GM18519 (cell line): Measurements from ENCODE around the gene FUT3.

Experiments used
- ATAC-seq: cut with Tn5 transposase; IDR thresholded peaks from one replicate; pipeline ENCODE4 v1.9.1; 2021; ENCODE audit warnings: mild to moderate bottlenecking, moderate library complexity; ENCODE audit not compliant: unreplicated experiment, low FRiP score

The FUT3 gene

DNA sequence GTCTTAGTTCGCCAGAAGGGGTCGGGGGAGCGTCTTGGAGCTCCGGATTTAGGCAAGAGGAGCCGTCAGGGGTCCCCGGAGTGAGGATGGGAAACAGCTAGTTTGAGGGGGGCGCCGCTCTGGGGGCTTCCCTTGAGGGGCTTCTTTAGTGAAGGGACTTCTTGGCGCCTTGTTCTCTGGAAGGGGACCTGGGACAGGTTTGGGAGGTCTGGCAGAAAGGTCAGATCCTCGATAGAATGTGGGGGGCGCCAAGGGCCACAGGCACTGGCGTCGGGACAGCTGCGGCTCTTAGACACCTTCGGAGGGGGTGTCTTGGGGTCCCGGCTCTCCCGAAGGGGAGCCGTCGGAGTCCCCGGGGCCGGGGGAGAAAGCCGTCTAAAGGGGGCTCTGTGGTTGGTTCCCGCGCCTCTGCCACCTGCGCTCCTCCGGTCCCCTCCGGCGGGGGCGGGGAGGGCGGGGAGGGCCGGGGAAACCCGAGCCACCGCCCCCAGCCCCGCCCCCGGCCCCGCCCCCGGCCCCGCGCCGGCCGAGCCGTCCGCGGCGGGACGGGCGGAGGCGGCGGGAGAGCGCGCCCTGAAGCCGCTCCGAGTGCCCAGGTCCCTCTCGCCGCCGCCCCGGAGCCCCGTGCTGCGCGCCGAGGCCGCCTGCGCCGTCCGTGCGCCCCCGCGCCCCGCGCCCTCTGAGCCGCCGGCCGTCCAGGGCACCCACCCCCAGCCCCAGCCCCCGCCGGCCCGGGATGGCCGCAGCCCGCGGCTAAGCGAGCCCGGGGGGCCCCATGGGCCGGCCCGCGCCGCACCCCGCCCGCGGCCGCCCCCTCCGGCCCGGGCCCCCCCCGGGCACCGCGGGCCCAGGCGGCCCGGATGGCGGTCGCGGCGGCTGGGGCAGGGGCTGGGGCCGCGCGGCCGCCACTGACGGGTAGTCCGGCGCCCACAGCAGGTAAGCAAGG, 46.5 kb downstream of the FUT3 start, which contains the start of gene NRTN:
Gene NRTN (plus strand): TSS at position 552 of the 946 bp plus-strand sequence. CDS start 19,099 bp downstream, outside the sequence.
- no peak for ATAC-seq

DNA sequence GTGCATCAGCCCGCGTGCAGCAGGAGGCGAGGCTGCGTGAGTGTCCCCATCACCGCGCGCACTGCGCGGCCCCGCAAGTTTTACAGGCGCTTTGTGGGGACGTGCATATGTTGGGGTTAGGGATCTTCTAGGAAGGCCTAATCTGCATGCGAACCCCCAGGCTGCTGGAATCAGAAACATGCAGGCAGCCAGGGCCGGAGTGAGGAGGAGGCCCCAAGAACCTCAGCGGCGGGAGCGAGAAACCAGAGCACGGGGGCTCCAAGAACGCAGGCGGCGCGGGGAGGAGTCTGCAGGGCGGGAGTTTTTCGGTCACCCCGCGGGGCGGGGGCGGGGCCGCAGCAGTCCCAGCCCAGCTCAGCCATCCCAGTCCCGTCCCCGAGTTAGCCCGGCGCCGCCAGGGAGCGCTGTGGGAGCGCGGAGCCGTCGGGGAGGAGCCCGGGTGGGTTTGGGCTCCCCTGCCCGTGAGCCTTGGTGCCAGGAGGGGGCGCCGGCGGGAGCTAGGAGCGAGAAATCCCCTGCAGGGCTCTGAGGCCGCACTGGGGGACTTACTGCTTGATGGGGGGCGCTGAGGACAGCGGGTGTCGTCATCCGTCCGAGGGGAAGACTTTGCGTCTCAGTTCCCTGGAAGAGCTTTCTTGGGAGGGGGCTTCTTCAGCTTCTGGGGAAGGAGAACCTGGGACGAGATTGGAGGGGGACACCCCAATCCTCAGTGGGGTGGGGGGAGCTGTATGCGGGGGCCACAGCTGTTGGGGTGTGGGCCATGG, 47.3 kb downstream of the FUT3 start:
- peak; percentile 46 for ATAC-seq

- no peak for ATAC-seq
Measured at GRCh38 chr19:5803441-5803751, 47.9 kb downstream of the FUT3 start.

DNA sequence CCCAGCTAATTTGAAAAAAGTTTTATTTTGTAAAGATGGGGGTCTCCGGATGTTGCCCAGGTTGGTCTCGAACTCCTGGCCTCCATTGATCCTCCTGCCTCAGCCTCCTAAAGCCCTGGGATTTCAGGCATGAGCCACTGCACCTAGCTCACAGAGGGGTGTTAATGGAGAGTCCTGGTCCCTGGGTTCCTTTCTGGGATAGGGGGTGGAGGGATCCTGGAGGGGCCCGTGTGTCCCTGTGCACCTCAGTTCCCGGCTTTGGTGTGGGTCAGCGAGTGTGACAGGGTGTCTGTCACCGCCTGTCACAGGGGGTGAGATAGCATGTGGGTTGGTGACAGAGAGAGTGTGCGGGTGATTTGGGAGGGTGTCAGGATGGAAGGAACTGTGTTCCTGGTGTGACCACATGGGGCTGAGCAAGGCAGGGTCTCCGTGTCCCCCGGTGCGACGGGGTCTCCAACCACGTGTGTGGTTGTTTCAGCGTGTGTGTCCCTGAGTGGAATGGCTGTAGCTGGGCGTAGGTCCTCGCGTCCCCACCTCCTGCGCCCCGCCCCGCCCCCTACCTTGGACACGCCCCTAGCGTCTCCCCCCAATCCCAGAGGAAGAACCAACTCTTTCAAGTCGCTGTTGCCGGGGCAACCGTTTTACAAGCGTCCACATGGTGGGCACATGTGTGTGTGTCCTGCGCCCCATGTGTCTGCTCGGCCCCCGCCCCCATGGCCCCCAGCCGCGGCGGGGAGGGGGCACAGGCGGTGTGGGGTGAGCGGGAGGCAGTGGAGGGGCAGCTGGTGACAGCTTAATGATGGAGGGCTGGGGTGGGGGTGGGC, 49.2 kb downstream of the FUT3 start:
- no peak for ATAC-seq

- ATAC-seq, result no peak
Measured at GRCh38 chr19:5800361-5801270, 50.6 kb downstream of the FUT3 start.

DNA sequence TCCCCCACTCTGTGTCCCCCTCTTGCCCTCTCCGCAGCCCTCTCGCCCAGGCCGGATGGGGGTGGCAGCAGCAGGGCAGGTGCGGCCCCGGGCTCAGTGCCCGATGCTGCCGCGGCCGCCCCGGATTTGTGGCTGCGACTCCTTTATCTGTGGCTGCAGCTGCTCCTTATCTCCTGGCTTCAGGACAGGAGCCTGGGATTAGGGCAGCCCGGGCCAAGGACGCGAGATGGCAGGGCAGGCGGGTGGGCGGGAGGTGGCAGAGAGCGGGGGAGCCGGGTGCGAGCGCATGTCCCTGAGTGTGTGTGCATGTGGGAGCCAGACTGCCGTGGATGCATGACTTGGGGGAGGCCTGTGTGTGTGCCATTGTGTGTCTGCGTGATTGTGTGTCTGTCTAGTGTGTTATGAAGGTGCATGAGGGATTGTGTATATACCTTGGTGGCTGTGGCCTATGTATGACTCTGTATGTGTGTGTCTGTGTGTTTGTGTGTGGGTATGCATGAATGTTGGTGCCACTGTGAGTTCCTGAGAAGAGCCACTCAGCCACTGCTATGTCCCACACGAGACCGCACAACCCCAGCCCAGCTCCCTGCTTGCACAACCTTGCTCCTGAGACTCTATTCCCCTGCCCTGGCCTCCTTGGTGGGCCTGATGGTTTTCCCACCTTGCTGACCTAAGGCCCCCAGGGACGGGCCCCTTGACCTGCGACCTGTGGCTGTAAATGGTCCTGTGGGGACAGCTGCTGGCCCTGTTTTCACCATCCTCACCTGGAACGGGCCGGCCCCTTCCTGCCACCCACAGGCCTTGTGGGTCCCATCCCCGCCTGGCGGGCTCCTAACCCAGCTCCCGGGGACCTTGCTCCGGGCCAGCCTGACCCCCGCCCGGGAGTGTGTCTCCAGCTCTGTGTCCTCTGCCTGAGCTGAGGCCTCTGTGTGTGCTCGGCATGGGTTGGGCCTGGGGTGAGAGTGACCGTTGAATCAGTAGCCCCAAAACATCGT, 51.7 kb downstream of the FUT3 start:
- no peak for ATAC-seq

DNA sequence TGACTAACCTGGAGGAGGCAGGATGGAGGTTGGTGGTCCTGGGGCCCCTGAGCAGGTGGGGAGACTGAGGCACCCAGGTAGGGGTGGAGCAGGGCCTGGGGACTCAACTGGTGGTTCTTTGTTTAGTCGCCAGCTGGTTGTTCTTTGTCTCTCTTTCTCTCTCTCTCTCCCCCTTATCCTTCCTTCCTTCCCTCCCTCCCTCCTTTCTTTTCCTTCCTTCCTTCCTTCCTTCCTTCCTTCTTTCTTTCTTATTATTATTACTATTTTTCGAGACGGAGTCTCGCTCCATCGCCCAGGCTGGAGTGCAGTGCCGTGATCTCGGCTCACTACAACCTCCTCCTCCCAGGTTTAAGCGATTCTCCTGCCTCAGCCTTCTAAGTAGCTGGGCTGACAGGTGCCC, 53.0 kb downstream of the FUT3 start:
- no peak for ATAC-seq

DNA sequence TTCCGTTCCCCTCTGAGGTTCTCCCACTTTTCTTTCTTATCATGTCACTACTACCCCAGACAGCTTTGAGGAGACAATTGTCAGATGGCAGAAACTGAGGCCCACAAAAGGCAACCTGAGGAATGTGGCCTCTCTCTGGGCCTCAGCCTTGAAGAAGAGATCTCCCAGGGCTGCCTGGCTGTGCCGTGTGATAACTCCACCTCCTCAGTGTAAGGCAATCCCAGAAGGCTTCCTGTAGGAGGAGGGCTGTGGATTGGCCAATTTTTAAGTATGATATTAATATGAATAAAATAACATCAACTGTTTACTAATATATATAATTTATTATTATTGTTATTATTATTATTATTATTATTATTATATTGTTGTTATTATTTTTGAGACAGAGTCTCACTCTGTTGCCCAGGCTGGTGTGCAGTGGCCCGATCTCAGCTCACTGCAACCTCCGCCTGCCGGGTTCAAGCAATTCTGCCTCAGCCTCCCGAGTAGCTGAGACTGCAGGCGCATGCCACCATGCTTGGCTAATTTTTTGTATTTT, 55.8 kb downstream of the FUT3 start:
- no peak for ATAC-seq

GRCh38 chr19:5793188-5793587, 58.1 kb downstream of the FUT3 start:
- no peak for ATAC-seq
